SK-N-SH (cell line): ENCODE measurements around the gene TFAP2E. TPM values are rescaled to one million over a fixed set of nuclear protein-coding genes. Genes with fewer than 3 reads are reported as not detected.

Source experiments
- CTCF ChIA-PET: fragments of 300-600, 350-600 bp; formaldehyde crosslinking; extraction: SDS; loops from one replicate; lab custom pipeline; 2021; lab: Yijun Ruan, JAX
- POLR2A ChIA-PET: fragments of 350-600 bp; sonication (Branson Sonifier 250); formaldehyde crosslinking; extraction: SDS; loops from one replicate; lab custom pipeline; 2020; ENCODE audit warnings: antibody characterized with exemption, inconsistent platforms; lab: Yijun Ruan, JAX
- DNase-seq: peaks from one replicate; pipeline ENCODE4 v3.0.0; 2012
- H2AFZ ChIP-seq: fragments of 200-600 bp; sonication (generic); 2 replicates; pipeline ENCODE4 v1.8.1; 2016; ENCODE audit warnings: antibody characterized with exemption, mild to moderate bottlenecking, low read depth
- H3F3A ChIP-seq: fragments of 200-600 bp; sonication (generic); replicated peaks from 2 replicates; pipeline ENCODE3; 2016; ENCODE audit warnings: antibody characterized with exemption, mild to moderate bottlenecking; ENCODE audit not compliant: insufficient read depth
- H3K27ac ChIP-seq, 2 experiments: fragments of 200-500 bp in 1 of 2; fragments of 200-600 bp in 1 of 2; sonication (Bioruptor generic) in 1 of 2; sonication (generic), shearing (Covaris generic) in 1 of 2; 2 replicates each; pipeline versions ENCODE4 v1.5.1 to v1.6.1; 2014 to 2016; ENCODE audit warnings: low read depth in 2 of 2, inconsistent platforms in 1 of 2, low read length in 1 of 2, mild to moderate bottlenecking in 1 of 2, mixed read lengths in 1 of 2
- H3K27me3 ChIP-seq: fragments of 200-600 bp; sonication (generic), shearing (Covaris generic); 2 replicates; pipeline ENCODE4 v1.6.1; 2016; ENCODE audit warnings: mixed run types; ENCODE audit not compliant: insufficient read depth
- H3K36me3 ChIP-seq, 2 experiments: fragments of 200-500 bp in 1 of 2; fragments of 200-600 bp in 1 of 2; sonication (Bioruptor generic) in 1 of 2; sonication (generic) in 1 of 2; replicated peaks in 1 of 2; 2 replicates each; pipeline versions ENCODE3 to v1.5.1; 2014 to 2016; ENCODE audit warnings: low read length in 1 of 2, mild to moderate bottlenecking in 1 of 2; ENCODE audit not compliant: insufficient read depth in 2 of 2, control insufficient read depth in 1 of 2
- H3K4me1 ChIP-seq, 2 experiments: fragments of 200-500 bp in 1 of 2; fragments of 200-600 bp in 1 of 2; sonication (Bioruptor generic) in 1 of 2; sonication (generic), shearing (Covaris generic) in 1 of 2; 2 replicates each; pipeline versions ENCODE4 v1.5.1 to v1.6.1; 2014 to 2016; ENCODE audit warnings: low read depth in 1 of 2, low read length in 1 of 2, mixed run types in 1 of 2; ENCODE audit not compliant: insufficient read depth in 2 of 2, control insufficient read depth in 1 of 2
- H3K4me2 ChIP-seq: fragments of 200-600 bp; sonication (generic), shearing (Covaris generic); 2 replicates; pipeline ENCODE4 v1.6.1; 2017; ENCODE audit warnings: mixed run types
- H3K4me3 ChIP-seq, 2 experiments: fragments of 200-500 bp in 1 of 2; fragments of 200-600 bp in 1 of 2; sonication (Bioruptor generic) in 1 of 2; sonication (generic), shearing (Covaris generic) in 1 of 2; 2 replicates each; pipeline versions ENCODE4 v1.5.1 to v1.8.1; 2014 to 2016; ENCODE audit warnings: low read depth in 2 of 2, inconsistent platforms in 1 of 2, low read length in 1 of 2, mild to moderate bottlenecking in 1 of 2, mixed read lengths in 1 of 2, moderate library complexity in 1 of 2
- H3K79me2 ChIP-seq: fragments of 200-600 bp; sonication (generic); 2 replicates; pipeline ENCODE4 v1.8.1; 2017; ENCODE audit warnings: mild to moderate bottlenecking; ENCODE audit not compliant: insufficient read depth
- H3K9ac ChIP-seq: fragments of 200-600 bp; sonication (generic); 2 replicates; pipeline ENCODE4 v1.6.1; 2017; ENCODE audit warnings: mixed run types
- H3K9me2 ChIP-seq: fragments of 200-600 bp; sonication (generic); 2 replicates; pipeline ENCODE4 v1.6.1; 2017; ENCODE audit warnings: mixed run types
- H3K9me3 ChIP-seq: fragments of 200-600 bp; sonication (generic); 2 replicates; pipeline ENCODE4 v1.6.1; 2017; ENCODE audit warnings: mixed run types, mild to moderate bottlenecking, moderate library complexity
- H4K20me1 ChIP-seq: fragments of 200-600 bp; sonication (generic); 2 replicates; pipeline ENCODE4 v1.6.1; 2017; ENCODE audit warnings: mild to moderate bottlenecking, mixed run types; ENCODE audit not compliant: insufficient read depth
- CHD2 ChIP-seq: fragments of 150-350 bp; IDR thresholded peaks from 2 replicates; pipeline ENCODE4 v1.6.1; 2018; ENCODE audit warnings: low read length; ENCODE audit not compliant: partially characterized antibody
- ELF1 ChIP-seq: IDR thresholded peaks from 2 replicates; pipeline ENCODE4 v1.4.0; 2012
- EP300 ChIP-seq, 2 experiments: IDR thresholded peaks; 2 replicates each; pipeline versions ENCODE4 v1.4.0 to v1.6.1; 2012; ENCODE audit warnings: borderline replicate concordance in 1 of 2, low read depth in 1 of 2, low read length in 1 of 2
- EZH2phosphoT487 ChIP-seq: fragments of 200-600 bp; sonication (generic); IDR thresholded peaks from 2 replicates; pipeline ENCODE4 v1.6.1; 2017; ENCODE audit warnings: low read depth, mixed run types, mild to moderate bottlenecking, antibody characterized with exemption, moderate library complexity, borderline replicate concordance
- FOXM1 ChIP-seq: IDR thresholded peaks from 2 replicates; pipeline ENCODE4 v1.4.0; 2012; ENCODE audit warnings: low read depth, mild to moderate bottlenecking
- GATA2 ChIP-seq: sonication (generic); formaldehyde crosslinking; IDR thresholded peaks from 2 replicates; pipeline ENCODE4 v1.5.0; 2020; ENCODE audit warnings: mild to moderate bottlenecking, missing genetic modification reagents
- IRF3 ChIP-seq: fragments of 150-350 bp; IDR thresholded peaks from 2 replicates; pipeline ENCODE4 v1.6.1; 2016; ENCODE audit warnings: mild to moderate bottlenecking, low read depth, low read length
- JUND ChIP-seq: IDR thresholded peaks from 2 replicates; pipeline ENCODE4 v1.4.0; 2012
- MAX ChIP-seq: IDR thresholded peaks from 2 replicates; pipeline ENCODE4 v1.4.0; 2012; ENCODE audit warnings: low read depth
- MEF2A ChIP-seq: IDR thresholded peaks from 2 replicates; pipeline ENCODE4 v1.4.0; 2012; ENCODE audit warnings: low read depth, borderline replicate concordance
- MXI1 ChIP-seq: IDR thresholded peaks from 2 replicates; pipeline ENCODE4 v1.6.1; 2012; ENCODE audit warnings: mild to moderate bottlenecking, low read depth, low read length, improper control_type of control experiment
- NFIC ChIP-seq: IDR thresholded peaks from 2 replicates; pipeline ENCODE4 v1.4.0; 2012; ENCODE audit warnings: borderline replicate concordance
- POLR2AphosphoS5 ChIP-seq: IDR thresholded peaks from 2 replicates; pipeline ENCODE4 v1.6.1; 2012; ENCODE audit warnings: low read depth, low read length
- REST ChIP-seq: IDR thresholded peaks from 2 replicates; pipeline ENCODE4 v1.6.1; 2012; ENCODE audit warnings: mild to moderate bottlenecking, low read depth, low read length, moderate library complexity
- RFX5 ChIP-seq: IDR thresholded peaks from 2 replicates; pipeline ENCODE4 v1.6.1; 2012; ENCODE audit warnings: mild to moderate bottlenecking, improper control_type of control experiment, low read length
- RXRA ChIP-seq: IDR thresholded peaks from 2 replicates; pipeline ENCODE4 v1.4.0; 2012; ENCODE audit warnings: low read depth, mild to moderate bottlenecking, borderline replicate concordance
- SIN3A ChIP-seq: IDR thresholded peaks from 2 replicates; pipeline ENCODE4 v1.6.1; 2012; ENCODE audit warnings: low read depth, mild to moderate bottlenecking, low read length, moderate library complexity, borderline replicate concordance
- TAF1 ChIP-seq: IDR thresholded peaks from 2 replicates; pipeline ENCODE4 v1.6.1; 2012; ENCODE audit warnings: low read depth, mild to moderate bottlenecking, low read length, moderate library complexity, borderline replicate concordance
- TEAD4 ChIP-seq: IDR thresholded peaks from 2 replicates; pipeline ENCODE4 v1.4.0; 2012; ENCODE audit warnings: mild to moderate bottlenecking, borderline replicate concordance; ENCODE audit not compliant: insufficient read depth
- USF1 ChIP-seq: IDR thresholded peaks from 2 replicates; pipeline ENCODE4 v1.4.0; 2012; ENCODE audit warnings: low read depth, borderline replicate concordance
- USF2 ChIP-seq: fragments of 150-350 bp; IDR thresholded peaks from 2 replicates; pipeline ENCODE4 v1.6.1; 2017; ENCODE audit warnings: antibody characterized with exemption, low read length, low read depth, borderline replicate concordance
- YY1 ChIP-seq: IDR thresholded peaks from 2 replicates; pipeline ENCODE4 v1.4.0; 2012; ENCODE audit warnings: low read depth, mild to moderate bottlenecking
- ZBTB33 ChIP-seq: IDR thresholded peaks from 2 replicates; pipeline ENCODE4 v1.4.0; 2012; ENCODE audit warnings: low read depth, borderline replicate concordance
- WGBS: methylation state at CpG from one replicate; pipeline ENCODE4 v1.1.6; 2017; ENCODE audit warnings: low lambda C conversion rate; 5-methylcytosine and 5-hydroxymethylcytosine counted together
- polyA plus RNA-seq, 3 experiments: library from polyadenylated mRNA; depleted of rRNA; stranded (reverse); fragments of >200 nt; gene quantifications; 2 replicates each; pipeline ENCODE4 v1.2.3, GENCODE V29; 2012

TFAP2E gene
- polyA plus RNA-seq, 1 of the 3 experiments (the other 2 are of a cell fraction): 0.59 TPM

GRCh38 chr1:35554266-35555211 is 18.6 kb upstream of the TFAP2E start:
- 0 out of 2 replicates have a peak overlapping the region, but pooled peaks have one; percentile 24 for H3K9ac ChIP-seq
- WGBS: 37% methylated on average over 7 of the region's 7 CpGs
- no peaks in the 10 kb centered on the region for H3K9me2 ChIP-seq
- H3K4me2 ChIP-seq: peak overlapping the region; percentile 74
- H3K27ac ChIP-seq: peak overlapping the region; percentile 10 to 80; a peak in 2 of 4 replicates
- H3K36me3 ChIP-seq: peaks cover 35 to 44% of the 10 kb centered on the region in 2 experiments
- POLR2A ChIA-PET: no interaction called here
- H3K4me1 ChIP-seq: peaks cover 4 to 37% of the 10 kb centered on the region in 2 experiments; a peak in 3 of 4 replicates
- no peak overlapping the region for H3K4me3 ChIP-seq
- H3K79me2 ChIP-seq: peaks cover 85% of the 10 kb centered on the region
- no peak overlapping the region for H2AFZ ChIP-seq
- peaks cover 6% of the 10 kb centered on the region; the same call in 1 of the 2 replicates for H4K20me1 ChIP-seq
- H3K9me3 ChIP-seq: no peaks in the 10 kb centered on the region
- CTCF ChIA-PET: interaction anchor here (1.2 to 2.0 kb wide), 3 partner anchors 10 to 172 kb away, joined by 4 to 15 read pairs (median 4); no protein-coding TSS in a partner anchor
- H3K27me3 ChIP-seq: no peaks in the 10 kb centered on the region
- peaks cover 12% of the 10 kb centered on the region for H3F3A ChIP-seq
- no peak for DNase-seq
- no peak for TF ChIP-seq USF2
- TF ChIP-seq MXI1: peak; percentile 56; the same call in 1 of the 2 replicates
- TF ChIP-seq GATA2 (CRISPR knock-in tag): no peak
- TF ChIP-seq MAX: no peak
- no peak for TF ChIP-seq TAF1
- TF ChIP-seq RFX5: no peak
- no peak for TF ChIP-seq FOXM1
- TF ChIP-seq REST: no peak
- TF ChIP-seq IRF3: no peak
- TF ChIP-seq JUND: no peak
- no peak for TF ChIP-seq TEAD4
- TF ChIP-seq EP300 (IDR thresholded peaks at IDR 0.05; ENCODE audit: borderline replicate concordance in 1 of 2, low read depth in 1 of 2, low read length in 1 of 2): peak in 1 of 2 experiments; percentile 39; a peak in 1 of 4 replicates
- no peak for TF ChIP-seq USF1
- peak; percentile 28 for TF ChIP-seq CHD2
- TF ChIP-seq RXRA: no peak
- TF ChIP-seq POLR2AphosphoS5: no peak
- TF ChIP-seq SIN3A: no peak
- peak; percentile 67 for TF ChIP-seq NFIC
- TF ChIP-seq YY1: no peak
- TF ChIP-seq ZBTB33: no peak
- TF ChIP-seq EZH2phosphoT487: no peak
- no peak for TF ChIP-seq MEF2A
- peak; percentile 37; the same call in 1 of the 2 replicates for TF ChIP-seq ELF1
